ENCODE measurements around the gene TMEM129.
"Not testable (repeated sequence)": the region's sequence is repeated elsewhere in the genome, so short reads cannot be mapped to it uniquely, and the experiment has no call there.

The TMEM129 gene

GRCh38 chr4:1714303-1715001 lies 6.7 kb downstream of the TMEM129 start:
- no peak overlapping the region for H3K9ac ChIP-seq (ENCODE audit: low read depth, low read length)
- H3K9me3 ChIP-seq (ENCODE audit: control insufficient read depth, insufficient read depth, low read length), result no peaks in the 10 kb centered on the region
- peaks cover 4% of the 10 kb centered on the region; the same call in 1 of the 2 replicates for H3K4me1 ChIP-seq (ENCODE audit: insufficient read depth, low read length)
- H3K36me3 ChIP-seq (ENCODE audit: insufficient read depth, low read length), result 0 out of 2 replicates have a peak, but pooled peaks cover 2% of the 10 kb centered on the region

GRCh38 chr4:1713003-1713851 lies 7.9 kb downstream of the TMEM129 start:
- H3K9me3 ChIP-seq (ENCODE audit: control insufficient read depth, insufficient read depth, low read length), result no peaks in the 10 kb centered on the region
- H3K4me1 ChIP-seq (ENCODE audit: insufficient read depth, low read length), result peaks cover 4% of the 10 kb centered on the region; the same call in 1 of the 2 replicates
- H3K9ac ChIP-seq (ENCODE audit: low read depth, low read length), result peak overlapping the region; percentile 89; the same call in 1 of the 2 replicates
- 0 out of 2 replicates have a peak, but pooled peaks cover 2% of the 10 kb centered on the region for H3K36me3 ChIP-seq (ENCODE audit: insufficient read depth, low read length)

- Histone ChIP-seq H3K9ac (ENCODE audit: low read depth, low read length) (peak within 1 kb of the TSS; percentile 89), H3K36me3 (ENCODE audit: insufficient read depth, low read length) (0 out of 2 replicates have a peak, but pooled peaks cover 2% of the 10 kb centered on the region), H3K9me3 (ENCODE audit: control insufficient read depth, insufficient read depth, low read length) (no peaks in the 10 kb centered on the region), H3K4me1 (ENCODE audit: insufficient read depth, low read length) (peaks cover 4% of the 10 kb centered on the region; the same call in 1 of the 2 replicates)
Observed at GRCh38 chr4:1712216-1713002, 8.7 kb downstream of the TMEM129 start, which contains the start of gene SLBP. SLBP (minus strand) TSS chr4:1712319; CDS start chr4:1712188, 131 bp downstream.

- Histone ChIP-seq H3K4me1 (ENCODE audit: insufficient read depth, low read length) (peaks cover 4% of the 10 kb centered on the region; the same call in 1 of the 2 replicates), H3K9me3 (ENCODE audit: control insufficient read depth, insufficient read depth, low read length) (no peaks in the 10 kb centered on the region), H3K36me3 (ENCODE audit: insufficient read depth, low read length) (0 out of 2 replicates have a peak, but pooled peaks cover 2% of the 10 kb centered on the region), H3K9ac (ENCODE audit: low read depth, low read length) (peak overlapping the region; percentile 89)
Observed at GRCh38 chr4:1711571-1712215, 9.4 kb downstream of the TMEM129 start.

GRCh38 chr4:1711055-1711570 lies 10.0 kb downstream of the TMEM129 start:
- Histone ChIP-seq H3K4me1 (ENCODE audit: insufficient read depth, low read length) (peaks cover 4% of the 10 kb centered on the region; the same call in 1 of the 2 replicates), H3K36me3 (ENCODE audit: insufficient read depth, low read length) (0 out of 2 replicates have a peak, but pooled peaks cover 2% of the 10 kb centered on the region), H3K9me3 (ENCODE audit: control insufficient read depth, insufficient read depth, low read length) (no peaks in the 10 kb centered on the region), H3K9ac (ENCODE audit: low read depth, low read length) (peak overlapping the region; percentile 89)

GRCh38 chr4:1708581-1708980 lies 12.5 kb downstream of the TMEM129 start:
- Histone ChIP-seq H3K4me1 (ENCODE audit: insufficient read depth, low read length) (no peaks in the 10 kb centered on the region), H3K9ac (ENCODE audit: low read depth, low read length) (no peak overlapping the region), H3K9me3 (ENCODE audit: control insufficient read depth, insufficient read depth, low read length) (no peaks in the 10 kb centered on the region), H3K36me3 (ENCODE audit: insufficient read depth, low read length) (peaks cover 8% of the 10 kb centered on the region; the same call in 1 of the 2 replicates)

GRCh38 chr4:1706358-1706757 lies 14.8 kb downstream of the TMEM129 start:
- Histone ChIP-seq H3K36me3 (ENCODE audit: insufficient read depth, low read length) (peaks cover 13% of the 10 kb centered on the region; the same call in 1 of the 2 replicates), H3K9me3 (ENCODE audit: control insufficient read depth, insufficient read depth, low read length) (no peaks in the 10 kb centered on the region), H3K4me1 (ENCODE audit: insufficient read depth, low read length) (no peaks in the 10 kb centered on the region), H3K9ac (ENCODE audit: low read depth, low read length) (no peak overlapping the region)

- Histone ChIP-seq H3K9me3 (ENCODE audit: control insufficient read depth, insufficient read depth, low read length) (no peaks in the 10 kb centered on the region), H3K9ac (ENCODE audit: low read depth, low read length) (no peak overlapping the region), H3K4me1 (ENCODE audit: insufficient read depth, low read length) (no peaks in the 10 kb centered on the region), H3K36me3 (ENCODE audit: insufficient read depth, low read length) (peaks cover 16% of the 10 kb centered on the region; the same call in 1 of the 2 replicates)
Observed at GRCh38 chr4:1705732-1706131, 15.4 kb downstream of the TMEM129 start.

- Histone ChIP-seq H3K4me1 (ENCODE audit: insufficient read depth, low read length) (no peaks in the 10 kb centered on the region), H3K36me3 (ENCODE audit: insufficient read depth, low read length) (peaks cover 17% of the 10 kb centered on the region; the same call in 1 of the 2 replicates), H3K9ac (ENCODE audit: low read depth, low read length) (no peak overlapping the region), H3K9me3 (ENCODE audit: control insufficient read depth, insufficient read depth, low read length) (no peaks in the 10 kb centered on the region)
Observed at GRCh38 chr4:1703867-1704266, 17.3 kb downstream of the TMEM129 start.

- H3K9ac ChIP-seq (ENCODE audit: low read depth, low read length); H3K9me3 ChIP-seq (ENCODE audit: control insufficient read depth, insufficient read depth, low read length); H3K4me1 ChIP-seq (ENCODE audit: insufficient read depth, low read length): not testable (repeated sequence)
- peaks cover 17% of the 10 kb centered on the region; the same call in 1 of the 2 replicates for H3K36me3 ChIP-seq (ENCODE audit: insufficient read depth, low read length)
Observed at GRCh38 chr4:1701671-1702070, 19.5 kb downstream of the TMEM129 start.

- no peaks in the 10 kb centered on the region for H3K4me1 ChIP-seq (ENCODE audit: insufficient read depth, low read length)
- H3K9me3 ChIP-seq (ENCODE audit: control insufficient read depth, insufficient read depth, low read length), result no peaks in the 10 kb centered on the region
- no peak overlapping the region for H3K9ac ChIP-seq (ENCODE audit: low read depth, low read length)
- peaks cover 22% of the 10 kb centered on the region for H3K36me3 ChIP-seq (ENCODE audit: insufficient read depth, low read length)
Observed at GRCh38 chr4:1695913-1696312, 25.2 kb downstream of the TMEM129 start.

GRCh38 chr4:1693131-1693896 lies 27.8 kb downstream of the TMEM129 start:
- H3K36me3 ChIP-seq (ENCODE audit: insufficient read depth, low read length), result peaks cover 19% of the 10 kb centered on the region

More at GRCh38 chr4:1693131-1693896, 27.8 kb downstream of the TMEM129 start:
- no peaks in the 10 kb centered on the region for H3K9me3 ChIP-seq (ENCODE audit: control insufficient read depth, insufficient read depth, low read length)
- H3K4me1 ChIP-seq (ENCODE audit: insufficient read depth, low read length), result no peaks in the 10 kb centered on the region
- no peak overlapping the region for H3K9ac ChIP-seq (ENCODE audit: low read depth, low read length)

Data from ES-I3 (cell line).